ENCODE data around the gene ZNF529. TPM values are rescaled to one million over a fixed set of nuclear protein-coding genes. Genes with fewer than 3 reads are reported as not detected.
A peak's percentile ranks its signal among the peaks of the same experiment; 100 is the strongest.

The ZNF529 gene
- total and polyA plus RNA-seq, 2 donors, result 9.0 to 18.6 TPM

DNA sequence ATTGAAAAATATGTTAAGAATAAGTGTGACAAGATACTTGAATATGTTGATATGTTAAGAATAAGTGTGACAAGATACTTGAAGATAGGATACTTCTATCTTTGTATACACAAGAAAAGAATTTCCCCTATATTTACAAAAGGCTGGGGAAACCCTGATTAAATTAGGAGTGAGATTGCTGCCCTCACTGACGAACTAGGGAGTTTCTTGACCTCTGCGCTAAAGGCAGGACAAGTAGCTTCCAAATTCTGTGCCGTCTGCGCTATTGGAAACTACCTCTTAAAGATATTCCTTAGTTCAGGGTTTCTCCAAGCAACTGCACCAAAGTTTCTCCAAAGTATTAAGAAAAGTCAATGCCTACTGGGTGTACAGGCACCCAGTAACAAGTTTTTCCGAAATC, 45.8 kb downstream of the ZNF529 start:
- Histone ChIP-seq H3K27ac (ENCODE audit: low read depth in 1 of 2, low read length in 1 of 2) (peak overlapping the region in 1 of 2 donors; percentile 94), H3K27me3 (ENCODE audit: control insufficient read depth in 2 of 2, insufficient read depth in 1 of 2, low read length in 1 of 2) (no peaks in the 10 kb centered on the region), H3K4me1 (ENCODE audit: control insufficient read depth in 2 of 2, insufficient read depth in 2 of 2, low read length in 2 of 2) (peaks cover 6 to 9% of the 10 kb centered on the region in 2 donors), H3K36me3 (ENCODE audit: control insufficient read depth in 2 of 2, insufficient read depth in 2 of 2, low read length in 1 of 2) (peaks cover 9 to 17% of the 10 kb centered on the region in 2 donors), H3K4me3 (ENCODE audit: low read length in 2 of 2) (peak overlapping the region; percentile 88 to 92), H3K9me3 (ENCODE audit: control insufficient read depth in 2 of 2, insufficient read depth in 1 of 2, low read length in 1 of 2) (peaks cover 3 to 4% of the 10 kb centered on the region in 2 donors)
- WGBS, result 46% methylated on average over 5 of the region's 5 CpGs
- no peak for DNase-seq (ENCODE audit: low read depth in 6 of 9, low spot score in 9 of 9)

DNA sequence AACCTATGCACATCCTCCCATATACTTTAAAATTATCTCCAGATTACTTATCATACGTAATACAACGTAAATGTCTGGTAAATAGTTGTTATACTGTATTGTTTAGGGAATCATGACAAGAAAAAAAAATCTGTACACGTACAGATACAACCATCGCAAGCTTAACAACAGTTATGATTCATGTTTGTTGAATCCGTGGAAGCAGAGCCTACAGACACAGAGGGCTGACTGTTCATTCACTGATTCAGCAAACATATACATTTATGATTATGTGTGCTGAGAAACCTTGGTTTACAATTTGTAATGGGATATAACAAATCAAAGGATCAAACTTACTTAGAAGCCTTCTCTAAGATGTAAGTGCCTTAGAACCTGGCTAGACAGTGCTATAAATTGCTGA, 46.5 kb downstream of the ZNF529 start:
- H3K9me3 ChIP-seq (ENCODE audit: control insufficient read depth in 2 of 2, insufficient read depth in 1 of 2, low read length in 1 of 2), result peaks cover 3 to 4% of the 10 kb centered on the region in 2 donors
- H3K4me3 ChIP-seq (ENCODE audit: low read length in 2 of 2), result no peak overlapping the region
- H3K4me1 ChIP-seq (ENCODE audit: control insufficient read depth in 2 of 2, insufficient read depth in 2 of 2, low read length in 2 of 2), result peaks cover 6 to 9% of the 10 kb centered on the region in 2 donors
- no peak overlapping the region for H3K27ac ChIP-seq (ENCODE audit: low read depth in 1 of 2, low read length in 1 of 2)
- WGBS, result 87% methylated on average over 5 of the region's 5 CpGs
- peaks cover 14 to 20% of the 10 kb centered on the region in 2 donors for H3K36me3 ChIP-seq (ENCODE audit: control insufficient read depth in 2 of 2, insufficient read depth in 2 of 2, low read length in 1 of 2)
- H3K27me3 ChIP-seq (ENCODE audit: control insufficient read depth in 2 of 2, insufficient read depth in 1 of 2, low read length in 1 of 2), result no peaks in the 10 kb centered on the region
- no peak for DNase-seq (ENCODE audit: low read depth in 6 of 9, low spot score in 9 of 9)

DNA sequence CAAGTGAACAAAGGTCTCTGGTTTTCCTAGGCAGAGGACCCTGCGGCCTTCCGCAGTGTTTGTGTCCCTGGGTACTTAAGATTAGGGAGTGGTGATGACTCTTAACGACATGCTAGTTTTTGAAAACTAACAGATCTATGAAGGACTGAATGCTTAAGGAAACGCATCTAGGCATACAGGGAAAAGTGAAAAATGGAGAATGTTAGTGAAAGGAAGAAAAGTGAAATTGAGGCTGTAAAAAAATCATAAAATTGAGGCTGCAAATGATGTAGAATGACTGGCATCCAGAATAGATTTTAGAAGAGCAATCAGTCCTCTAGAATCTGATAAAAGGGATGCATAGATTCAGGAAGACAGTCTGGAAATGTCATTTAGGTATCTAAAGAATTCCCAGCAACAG, 48.5 kb downstream of the ZNF529 start:
- no peak for DNase-seq (ENCODE audit: low read depth in 6 of 9, low spot score in 9 of 9)
- WGBS, result 98% methylated on average over 4 of the region's 4 CpGs
- Histone ChIP-seq H3K36me3 (ENCODE audit: control insufficient read depth in 2 of 2, insufficient read depth in 2 of 2, low read length in 1 of 2) (peaks cover 18 to 20% of the 10 kb centered on the region in 2 donors), H3K4me3 (ENCODE audit: low read length in 2 of 2) (no peak overlapping the region), H3K27ac (ENCODE audit: low read depth in 1 of 2, low read length in 1 of 2) (no peak overlapping the region), H3K4me1 (ENCODE audit: control insufficient read depth in 2 of 2, insufficient read depth in 2 of 2, low read length in 2 of 2) (peaks cover 6 to 9% of the 10 kb centered on the region in 2 donors), H3K27me3 (ENCODE audit: control insufficient read depth in 2 of 2, insufficient read depth in 1 of 2, low read length in 1 of 2) (no peaks in the 10 kb centered on the region), H3K9me3 (ENCODE audit: control insufficient read depth in 2 of 2, insufficient read depth in 1 of 2, low read length in 1 of 2) (peaks cover 3 to 6% of the 10 kb centered on the region in 2 donors)

DNA sequence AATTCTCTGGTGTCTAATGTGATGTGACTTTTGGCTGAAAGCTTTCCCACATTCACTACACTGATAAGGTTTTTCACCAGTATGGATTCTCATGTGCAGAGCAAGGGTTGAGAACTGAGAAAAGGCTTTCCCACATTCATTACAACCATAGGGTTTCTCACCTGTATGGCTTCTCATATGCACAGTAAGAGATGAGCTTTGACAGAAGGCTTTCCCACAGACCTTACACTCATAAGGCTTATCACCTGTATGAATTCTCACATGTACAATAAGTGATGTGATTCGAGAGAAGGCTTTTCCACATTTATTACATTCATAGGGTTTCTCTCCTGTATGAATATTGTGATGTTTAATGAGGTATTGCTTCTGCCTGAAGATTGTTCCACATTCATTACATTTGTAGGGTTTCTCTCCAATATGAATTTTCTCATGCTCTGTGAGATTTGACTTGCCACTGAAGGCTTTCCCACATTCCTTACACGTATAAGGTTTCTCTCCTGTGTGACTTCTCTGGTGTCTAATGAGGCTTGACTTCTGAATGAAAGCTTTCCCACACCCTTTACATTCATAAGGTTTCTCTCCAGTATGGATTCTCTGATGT, 59.0 kb downstream of the ZNF529 start:
- no peak for DNase-seq (ENCODE audit: low read depth in 6 of 9, low spot score in 9 of 9)
- Histone ChIP-seq H3K9me3 (ENCODE audit: control insufficient read depth in 2 of 2, insufficient read depth in 1 of 2, low read length in 1 of 2) (peaks cover 24 to 36% of the 10 kb centered on the region in 2 donors), H3K4me1 (ENCODE audit: control insufficient read depth in 2 of 2, insufficient read depth in 2 of 2, low read length in 2 of 2) (no peaks in the 10 kb centered on the region), H3K27ac (ENCODE audit: low read depth in 1 of 2, low read length in 1 of 2) (no peak overlapping the region), H3K27me3 (ENCODE audit: control insufficient read depth in 2 of 2, insufficient read depth in 1 of 2, low read length in 1 of 2) (no peaks in the 10 kb centered on the region), H3K4me3 (ENCODE audit: low read length in 2 of 2) (no peak overlapping the region), H3K36me3 (ENCODE audit: control insufficient read depth in 2 of 2, insufficient read depth in 2 of 2, low read length in 1 of 2) (peaks cover 29 to 31% of the 10 kb centered on the region in 2 donors)
- 97% methylated on average over 2 of the region's 2 CpGs for WGBS

DNA sequence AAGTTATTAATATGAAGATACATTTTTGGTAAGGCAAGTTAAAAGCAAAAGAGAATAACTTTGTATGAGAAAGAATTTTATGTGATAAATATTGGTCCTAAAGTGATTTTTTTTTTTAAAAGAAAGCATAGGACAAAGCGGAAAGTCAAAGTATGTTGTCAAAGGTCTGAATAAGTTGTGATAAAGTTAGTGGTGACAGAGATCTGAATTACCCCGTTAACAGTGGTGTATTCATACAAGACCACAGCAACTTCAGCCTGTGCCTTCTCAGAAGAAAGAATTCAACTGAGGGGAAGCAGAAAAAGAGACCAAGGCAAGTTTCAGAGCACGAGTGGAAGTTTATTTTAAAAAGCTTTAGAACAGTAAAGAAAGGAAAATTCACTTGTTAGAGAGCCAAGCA, 64.8 kb downstream of the ZNF529 start:
- Histone ChIP-seq H3K36me3 (ENCODE audit: control insufficient read depth in 2 of 2, insufficient read depth in 2 of 2, low read length in 1 of 2) (no peaks in the 10 kb centered on the region), H3K27me3 (ENCODE audit: control insufficient read depth in 2 of 2, insufficient read depth in 1 of 2, low read length in 1 of 2) (no peaks in the 10 kb centered on the region), H3K27ac (ENCODE audit: low read depth in 1 of 2, low read length in 1 of 2) (no peak overlapping the region), H3K9me3 (ENCODE audit: control insufficient read depth in 2 of 2, insufficient read depth in 1 of 2, low read length in 1 of 2) (peaks cover 8 to 37% of the 10 kb centered on the region in 2 donors), H3K4me3 (ENCODE audit: low read length in 2 of 2) (no peak overlapping the region), H3K4me1 (ENCODE audit: control insufficient read depth in 2 of 2, insufficient read depth in 2 of 2, low read length in 2 of 2) (no peaks in the 10 kb centered on the region)
- 92% methylated on average over 3 of the region's 3 CpGs for WGBS
- no peak for DNase-seq (ENCODE audit: low read depth in 6 of 9, low spot score in 9 of 9)

DNA sequence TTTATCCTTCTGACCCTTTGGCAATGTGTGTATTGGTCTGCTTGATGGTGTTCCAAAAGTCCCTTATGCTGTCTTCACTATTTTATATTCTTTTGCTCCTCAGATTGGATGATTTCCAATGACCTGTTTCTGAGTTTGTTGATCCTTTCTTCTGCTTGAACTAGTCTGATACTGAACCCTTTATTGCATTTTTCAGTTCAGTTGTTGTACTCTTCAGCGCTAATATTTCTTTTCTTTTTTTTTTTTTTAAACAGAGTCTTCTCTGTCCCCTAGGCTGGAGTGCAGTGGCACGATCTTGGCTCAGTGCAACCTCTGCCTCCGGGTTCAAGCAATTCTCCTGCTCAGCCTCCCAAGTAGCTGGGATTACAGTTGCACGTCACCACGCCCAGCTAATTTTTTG, 71.1 kb downstream of the ZNF529 start:
- H3K4me1 ChIP-seq (ENCODE audit: control insufficient read depth in 2 of 2, insufficient read depth in 2 of 2, low read length in 2 of 2), result no peaks in the 10 kb centered on the region
- no peak overlapping the region for H3K4me3 ChIP-seq (ENCODE audit: low read length in 2 of 2)
- H3K9me3 ChIP-seq (ENCODE audit: control insufficient read depth in 2 of 2, insufficient read depth in 1 of 2, low read length in 1 of 2), result peaks cover 8 to 39% of the 10 kb centered on the region in 2 donors
- DNase-seq (ENCODE audit: low read depth in 6 of 9, low spot score in 9 of 9), result no peak
- no peaks in the 10 kb centered on the region for H3K36me3 ChIP-seq (ENCODE audit: control insufficient read depth in 2 of 2, insufficient read depth in 2 of 2, low read length in 1 of 2)
- H3K27me3 ChIP-seq (ENCODE audit: control insufficient read depth in 2 of 2, insufficient read depth in 1 of 2, low read length in 1 of 2), result no peaks in the 10 kb centered on the region
- WGBS, result 92% methylated on average over 5 of the region's 5 CpGs
- H3K27ac ChIP-seq (ENCODE audit: low read depth in 1 of 2, low read length in 1 of 2), result no peak overlapping the region

DNA sequence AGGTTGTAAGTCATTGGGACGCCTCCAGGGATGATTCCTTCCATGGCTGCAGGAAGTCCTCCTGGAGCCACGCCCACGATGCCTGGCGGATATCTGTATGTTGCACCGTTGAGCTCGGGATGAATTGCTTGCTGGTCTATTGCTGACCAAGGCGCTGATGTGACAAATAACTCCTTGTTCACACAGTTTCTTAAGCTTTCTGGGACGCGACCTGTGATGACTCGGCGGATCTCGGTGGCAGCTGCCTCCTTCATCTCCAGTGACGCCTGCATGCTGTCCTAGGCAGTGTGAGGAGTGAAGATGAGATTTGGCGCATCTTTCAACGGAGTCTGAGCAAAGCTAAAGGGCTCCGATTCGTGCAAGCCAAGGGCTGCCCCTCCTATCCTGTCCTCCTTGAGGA, 76.1 kb downstream of the ZNF529 start:
- no peaks in the 10 kb centered on the region for H3K36me3 ChIP-seq (ENCODE audit: control insufficient read depth in 2 of 2, insufficient read depth in 2 of 2, low read length in 1 of 2)
- no peak for DNase-seq (ENCODE audit: low read depth in 6 of 9, low spot score in 9 of 9)
- no peak overlapping the region for H3K27ac ChIP-seq (ENCODE audit: low read depth in 1 of 2, low read length in 1 of 2)
- H3K4me1 ChIP-seq (ENCODE audit: control insufficient read depth in 2 of 2, insufficient read depth in 2 of 2, low read length in 2 of 2), result no peaks in the 10 kb centered on the region
- H3K27me3 ChIP-seq (ENCODE audit: control insufficient read depth in 2 of 2, insufficient read depth in 1 of 2, low read length in 1 of 2), result no peaks in the 10 kb centered on the region
- no peak overlapping the region for H3K4me3 ChIP-seq (ENCODE audit: low read length in 2 of 2)
- WGBS, result 92% methylated on average over 17 of the region's 17 CpGs
- H3K9me3 ChIP-seq (ENCODE audit: control insufficient read depth in 2 of 2, insufficient read depth in 1 of 2, low read length in 1 of 2), result peaks cover 8 to 27% of the 10 kb centered on the region in 2 donors

Other genes with a start within 250 kb of the ZNF529 start
- 7.4 TPM for gene ZFP14, start 194.1 kb downstream of the ZNF529 start, total RNA-seq
- gene ZFP14, start 194.1 kb downstream of the ZNF529 start, polyA plus RNA-seq, result 4.0 TPM
- gene ZFP82, start 154.6 kb downstream of the ZNF529 start, total RNA-seq, result 6.5 TPM
- 5.7 TPM for gene ZFP82, start 154.6 kb downstream of the ZNF529 start, polyA plus RNA-seq
- gene ZNF566, start 83.7 kb downstream of the ZNF529 start, total RNA-seq, result 7.3 TPM
- 9.4 TPM for gene ZNF566, start 83.7 kb downstream of the ZNF529 start, polyA plus RNA-seq
- gene ZNF260, start 45.0 kb downstream of the ZNF529 start, total RNA-seq, result 9.7 TPM
- gene ZNF260, start 45.0 kb downstream of the ZNF529 start, polyA plus RNA-seq, result 9.4 TPM
- gene ZNF382, start 32.0 kb upstream of the ZNF529 start, total RNA-seq, result 8.6 TPM
- gene ZNF382, start 32.0 kb upstream of the ZNF529 start, polyA plus RNA-seq, result 3.9 TPM
- gene ZNF461, start 93.5 kb upstream of the ZNF529 start, total RNA-seq, result 5.0 TPM
- gene ZNF461, start 93.5 kb upstream of the ZNF529 start, polyA plus RNA-seq, result 9.1 TPM
- gene ZNF567, start 114.3 kb upstream of the ZNF529 start, total RNA-seq, result 12.1 TPM
- gene ZNF567, start 114.3 kb upstream of the ZNF529 start, polyA plus RNA-seq, result 5.7 TPM
- gene ZNF850, start 199.5 kb upstream of the ZNF529 start, total RNA-seq, result 1.7 TPM
- 0.78 TPM for gene ZNF850, start 199.5 kb upstream of the ZNF529 start, polyA plus RNA-seq

Measured in thymus (tissue), 11 donors.